Astrocyte (in vitro differentiated cells and primary cell): ENCODE data around the gene ARHGAP4. TPM values are rescaled to one million over a fixed set of nuclear protein-coding genes. Genes with fewer than 3 reads are reported as not detected.
A peak's percentile ranks its signal among the peaks of the same experiment; 100 is the strongest.

ENCODE experiments used
- DNase-seq: peaks from one replicate; pipeline ENCODE4 v3.0.0-alpha.2; 2010; ENCODE audit warnings: low read depth
- FAIRE-seq: peaks from 2 replicates; lab custom pipeline; 2011; peaks lifted over from hg19 to GRCh38; lab: Jason Lieb, UNC
- H2AFZ ChIP-seq: 2 replicates; pipeline ENCODE4 v1.6.0; 2012; ENCODE audit warnings: low read depth, low read length, inconsistent platforms
- H3K27ac ChIP-seq: 2 replicates; pipeline ENCODE4 v1.5.1; 2011; ENCODE audit warnings: low read depth, low read length, inconsistent platforms
- H3K27me3 ChIP-seq: 2 replicates; pipeline ENCODE4 v1.6.0; 2011; ENCODE audit warnings: low read length, inconsistent platforms; ENCODE audit not compliant: insufficient read depth
- H3K36me3 ChIP-seq: 2 replicates; pipeline ENCODE4 v1.5.1; 2011; ENCODE audit warnings: low read length, inconsistent platforms; ENCODE audit not compliant: insufficient read depth
- H3K4me1 ChIP-seq: 2 replicates; pipeline ENCODE4 v1.5.1; 2011; ENCODE audit warnings: low read length, inconsistent platforms; ENCODE audit not compliant: insufficient read depth
- H3K4me2 ChIP-seq: 2 replicates; pipeline ENCODE4 v1.6.0; 2012; ENCODE audit warnings: low read length, inconsistent platforms
- H3K4me3 ChIP-seq: 2 replicates; pipeline ENCODE4 v1.5.1; 2011; ENCODE audit warnings: low read depth, mild to moderate bottlenecking, low read length, inconsistent platforms; ENCODE audit not compliant: insufficient read depth
- H3K79me2 ChIP-seq: 2 replicates; pipeline ENCODE4 v1.6.0; 2012; ENCODE audit warnings: mild to moderate bottlenecking, low read length, inconsistent platforms; ENCODE audit not compliant: insufficient read depth
- H3K9ac ChIP-seq: 2 replicates; pipeline ENCODE4 v1.6.0; 2012; ENCODE audit warnings: mild to moderate bottlenecking, low read length, inconsistent platforms
- H3K9me3 ChIP-seq: 2 replicates; pipeline ENCODE4 v1.5.1; 2012; ENCODE audit warnings: low read depth, mild to moderate bottlenecking, low read length, inconsistent platforms; ENCODE audit not compliant: insufficient read depth
- H4K20me1 ChIP-seq: 2 replicates; pipeline ENCODE4 v1.6.0; 2012; ENCODE audit warnings: low read length, inconsistent platforms; ENCODE audit not compliant: insufficient read depth
- H3K27ac Mint-ChIP-seq: one replicate; pipeline ENCODE4 v1.8.0; 2021; ENCODE audit warnings: mild to moderate bottlenecking, mixed read lengths; ENCODE audit not compliant: unreplicated experiment
- H3K27me3 Mint-ChIP-seq: one replicate; pipeline ENCODE4 v1.8.0; 2021; ENCODE audit warnings: low read depth, mixed read lengths; ENCODE audit not compliant: unreplicated experiment
- H3K36me3 Mint-ChIP-seq: one replicate; pipeline ENCODE4 v1.8.0; 2021; ENCODE audit warnings: low read depth, mixed read lengths; ENCODE audit not compliant: unreplicated experiment
- H3K4me1 Mint-ChIP-seq: one replicate; pipeline ENCODE4 v1.8.0; 2021; ENCODE audit warnings: low read depth, mixed read lengths; ENCODE audit not compliant: unreplicated experiment
- H3K4me3 Mint-ChIP-seq: one replicate; pipeline ENCODE4 v1.8.0; 2021; ENCODE audit warnings: mild to moderate bottlenecking, moderate library complexity, mixed read lengths; ENCODE audit not compliant: unreplicated experiment
- H3K9me3 Mint-ChIP-seq: one replicate; pipeline ENCODE4 v1.8.0; 2021; ENCODE audit warnings: mild to moderate bottlenecking, mixed read lengths; ENCODE audit not compliant: unreplicated experiment
- CTCF ChIP-seq: IDR thresholded peaks from 2 replicates; pipeline ENCODE4 v1.5.1; 2011; ENCODE audit warnings: low read depth, mild to moderate bottlenecking, inconsistent platforms, low read length, moderate library complexity; ENCODE audit not compliant: insufficient read depth
- EZH2 ChIP-seq: IDR thresholded peaks from 2 replicates; pipeline ENCODE4 v1.6.1; 2012; ENCODE audit warnings: mild to moderate bottlenecking, low read length, inconsistent platforms; ENCODE audit not compliant: insufficient read depth
- total RNA-seq: library from RNA; stranded (reverse); gene quantifications from 2 replicates; pipeline ENCODE4 v1.2.1, GENCODE V29; 2021

ARHGAP4 gene
- total RNA-seq, 1 donor from 2014 or later: 3.9 TPM

GRCh38 chrX:153951683-153952372 is 25.8 kb upstream of the ARHGAP4 start:
- no peak for FAIRE-seq
- H3K4me2 ChIP-seq: no peak overlapping the region
- H3K9me3 Mint-ChIP-seq: no peaks in the 10 kb centered on the region
- peaks cover 4% of the 10 kb centered on the region for H3K4me1 ChIP-seq
- TF ChIP-seq CTCF (no peak), EZH2 (no peak)
- peaks cover 5% of the 10 kb centered on the region for H3K4me1 Mint-ChIP-seq
- H3K4me3 Mint-ChIP-seq: no peak overlapping the region
- H3K36me3 Mint-ChIP-seq: peaks cover 2% of the 10 kb centered on the region
- H3K9me3 ChIP-seq: no peaks in the 10 kb centered on the region
- H4K20me1 ChIP-seq: no peaks in the 10 kb centered on the region
- H3K27me3 Mint-ChIP-seq: no peaks in the 10 kb centered on the region
- H3K79me2 ChIP-seq: peaks cover 7% of the 10 kb centered on the region
- no peaks in the 10 kb centered on the region for H3K27me3 ChIP-seq
- no peak overlapping the region for H3K4me3 ChIP-seq
- no peak overlapping the region for H3K27ac ChIP-seq
- H3K36me3 ChIP-seq: peaks cover 3% of the 10 kb centered on the region
- H3K27ac Mint-ChIP-seq: no peak overlapping the region
- H3K9ac ChIP-seq: no peak overlapping the region
- no peak overlapping the region for H2AFZ ChIP-seq
- DNase-seq: no peak

GRCh38 chrX:153950127-153950526 is 24.1 kb upstream of the ARHGAP4 start:
- Histone ChIP-seq H3K79me2 (peaks cover 7% of the 10 kb centered on the region), H3K9ac (no peak overlapping the region), H3K27me3 (no peaks in the 10 kb centered on the region), H3K9me3 (no peaks in the 10 kb centered on the region), H3K4me1 (peaks cover 4% of the 10 kb centered on the region), H3K4me3 (no peak overlapping the region), H4K20me1 (no peaks in the 10 kb centered on the region), H3K27ac (no peak overlapping the region), H3K36me3 (peaks cover 3% of the 10 kb centered on the region), H3K4me2 (no peak overlapping the region), H2AFZ (no peak overlapping the region)
- DNase-seq (no peak), FAIRE-seq (peak; percentile 62)
- no peak for TF ChIP-seq EZH2
- TF ChIP-seq CTCF: no peak
- Mint-ChIP-seq H3K27ac (no peak overlapping the region), H3K27me3 (no peaks in the 10 kb centered on the region), H3K4me1 (peaks cover 5% of the 10 kb centered on the region), H3K36me3 (peaks cover 2% of the 10 kb centered on the region), H3K9me3 (no peaks in the 10 kb centered on the region), H3K4me3 (no peak overlapping the region)
